BLaER1 treated with 17β-estradiol and CSF1 and Interleukin-3, amounts not matched to agents 10 nM and 100 nM (cell line): ENCODE measurements around the gene DIP2C.

Experiments used
- H3K27ac ChIP-seq, 11 experiments: shearing (Covaris generic); formaldehyde crosslinking; 2 replicates each; pipeline ENCODE4 v1.8.1; 2022
- H3K27me3 ChIP-seq, 11 experiments: shearing (Covaris generic); formaldehyde crosslinking; 2 replicates each; pipeline ENCODE4 v1.8.1; 2022
- H3K36me3 ChIP-seq, 11 experiments: shearing (Covaris generic); formaldehyde crosslinking; 2 replicates each; pipeline ENCODE4 v1.8.1; 2022
- H3K4me1 ChIP-seq, 10 experiments: shearing (Covaris generic); formaldehyde crosslinking; 2 replicates each; pipeline ENCODE4 v1.8.1; 2022
- H3K4me2 ChIP-seq, 11 experiments: shearing (Covaris generic); formaldehyde crosslinking; 2 replicates each; pipeline ENCODE4 v1.8.1; 2022
- H3K4me3 ChIP-seq, 10 experiments: shearing (Covaris generic); formaldehyde crosslinking; 2 replicates each; pipeline ENCODE4 v1.8.1; 2022
- H3K9ac ChIP-seq, 11 experiments: shearing (Covaris generic); formaldehyde crosslinking; 2 replicates each; pipeline ENCODE4 v1.8.1; 2022
- H3K9me3 ChIP-seq, 11 experiments: shearing (Covaris generic); formaldehyde crosslinking; replicated peaks in 1 of 11; 2 replicates each; pipeline ENCODE4 v1.8.1; 2022
- H4K20me1 ChIP-seq, 11 experiments: shearing (Covaris generic); formaldehyde crosslinking; 2 replicates each; pipeline ENCODE4 v1.8.1; 2022
- Cebpa-rat ChIP-seq, 11 experiments: shearing (Covaris generic); IDR thresholded peaks; 2 replicates each; pipeline ENCODE4 v1.8.1; 2022

Gene DIP2C

DNA sequence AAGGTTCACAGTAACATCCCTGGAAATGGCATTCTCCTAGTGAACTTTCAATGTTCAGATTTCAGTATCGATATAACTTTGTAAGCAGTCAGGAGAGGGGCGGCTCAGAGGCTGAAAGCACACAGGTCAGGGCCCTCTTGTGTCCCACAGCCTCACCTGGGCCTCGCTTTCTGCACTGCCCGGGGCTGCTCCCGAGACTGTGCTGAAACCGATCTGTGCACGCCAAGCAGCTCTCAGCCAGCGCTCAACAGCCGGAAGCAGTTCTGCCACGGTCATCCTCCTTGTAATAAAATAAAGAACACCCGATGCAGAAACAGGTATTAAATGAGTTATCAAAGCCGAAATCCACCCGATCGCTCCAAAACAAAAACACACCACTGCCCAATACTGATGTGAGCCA is 106.0 kb downstream of the DIP2C start:
- Histone ChIP-seq H3K9ac (no peak overlapping the region), H4K20me1 (peaks cover 0 to 87% (median 31%) of the 10 kb centered on the region in 11 experiments; a peak in 17 of 22 replicates), H3K27me3 (peaks cover 0 to 4% (median 0%) of the 10 kb centered on the region in 11 experiments; a peak in 6 of 22 replicates), H3K9me3 (peaks cover 0 to 7% (median 0%) of the 10 kb centered on the region in 11 experiments; a peak in 1 of 22 replicates), H3K4me2 (no peak overlapping the region), H3K36me3 (no peaks in the 10 kb centered on the region), H3K4me1 (peaks cover 3 to 39% (median 11%) of the 10 kb centered on the region in 10 experiments), H3K4me3 (no peak overlapping the region), H3K27ac (no peak overlapping the region)
- TF ChIP-seq Cebpa-rat (IDR thresholded peaks at IDR 0.05), result no peak

DNA sequence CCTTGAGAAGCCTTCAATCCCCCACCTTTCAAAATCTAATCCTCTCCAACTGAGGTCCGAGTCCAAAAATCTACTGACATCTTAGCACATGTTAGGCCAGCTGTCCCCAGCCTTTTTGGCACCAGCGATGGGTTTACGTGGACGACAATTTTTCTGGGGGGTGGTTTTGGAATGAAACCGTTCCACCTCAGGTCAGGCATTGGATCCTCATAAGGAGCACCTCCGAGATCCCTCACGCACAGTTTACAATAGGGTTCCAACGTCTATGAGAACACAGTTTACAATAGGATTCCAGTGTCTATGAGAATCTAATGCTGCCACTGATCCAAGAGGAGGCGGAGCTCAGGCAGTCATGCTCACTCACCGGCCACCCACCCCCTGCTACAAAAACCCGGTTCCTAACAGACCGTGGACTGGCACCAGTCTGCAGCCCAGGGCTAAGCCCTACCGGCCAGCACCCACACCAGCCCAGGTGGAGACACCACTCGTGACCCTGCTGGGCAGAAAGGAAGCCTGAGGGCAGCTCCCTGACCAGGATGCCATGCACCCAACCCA is 107.6 kb downstream of the DIP2C start:
- H3K4me1 ChIP-seq, result peaks cover 0 to 43% (median 4%) of the 10 kb centered on the region in 10 experiments; a peak in 12 of 20 replicates
- H3K4me2 ChIP-seq, result no peak overlapping the region
- no peak overlapping the region for H3K27ac ChIP-seq
- H3K27me3 ChIP-seq, result no peaks in the 10 kb centered on the region
- H3K36me3 ChIP-seq, result no peaks in the 10 kb centered on the region
- H3K4me3 ChIP-seq, result no peak overlapping the region
- H3K9ac ChIP-seq, result no peak overlapping the region
- peaks cover 0 to 83% (median 19%) of the 10 kb centered on the region in 11 experiments; a peak in 14 of 22 replicates for H4K20me1 ChIP-seq
- TF ChIP-seq Cebpa-rat (IDR thresholded peaks at IDR 0.05), result no peak
- H3K9me3 ChIP-seq, result peaks cover 0 to 7% (median 0%) of the 10 kb centered on the region in 11 experiments; a peak in 1 of 22 replicates

- H3K27ac ChIP-seq, result no peak overlapping the region
- H3K27me3 ChIP-seq, result no peaks in the 10 kb centered on the region
- no peak for TF ChIP-seq Cebpa-rat (IDR thresholded peaks at IDR 0.05)
- H3K36me3 ChIP-seq, result no peaks in the 10 kb centered on the region
- H4K20me1 ChIP-seq, result peaks cover 0 to 83% (median 13%) of the 10 kb centered on the region in 11 experiments; a peak in 11 of 22 replicates
- no peak overlapping the region for H3K9ac ChIP-seq
- peaks cover 0 to 7% (median 0%) of the 10 kb centered on the region in 11 experiments; a peak in 1 of 22 replicates for H3K9me3 ChIP-seq
- peaks cover 0 to 45% (median 11%) of the 10 kb centered on the region in 10 experiments; a peak in 13 of 20 replicates for H3K4me1 ChIP-seq
- H3K4me2 ChIP-seq, result no peak overlapping the region
- H3K4me3 ChIP-seq, result no peak overlapping the region
These were observed 108.7 kb downstream of the DIP2C start for GRCh38 chr10:580778-581177.

GRCh38 chr10:576130-576465 is 113.4 kb downstream of the DIP2C start:
- H3K4me2 ChIP-seq, result peak overlapping the region in 9 of 11 experiments; percentile 3 to 66 (median 58); a peak in 17 of 22 replicates
- peaks cover 0 to 71% (median 6%) of the 10 kb centered on the region in 11 experiments; a peak in 8 of 22 replicates for H4K20me1 ChIP-seq
- peaks cover 0 to 33% (median 17%) of the 10 kb centered on the region in 10 experiments; a peak in 13 of 20 replicates for H3K4me1 ChIP-seq
- H3K27ac ChIP-seq, result no peak overlapping the region
- peaks cover 0 to 13% (median 2%) of the 10 kb centered on the region in 11 experiments; a peak in 10 of 22 replicates for H3K9me3 ChIP-seq
- no peak for TF ChIP-seq Cebpa-rat (IDR thresholded peaks at IDR 0.05)
- no peak overlapping the region for H3K4me3 ChIP-seq
- no peaks in the 10 kb centered on the region for H3K27me3 ChIP-seq
- H3K9ac ChIP-seq, result no peak overlapping the region
- no peaks in the 10 kb centered on the region for H3K36me3 ChIP-seq

- Histone ChIP-seq H3K4me3 (no peak overlapping the region), H3K27me3 (no peaks in the 10 kb centered on the region), H3K4me2 (peak overlapping the region in 8 of 11 experiments; percentile 3 to 66 (median 58); a peak in 15 of 22 replicates), H3K27ac (no peak overlapping the region), H3K9ac (no peak overlapping the region), H4K20me1 (peaks cover 0 to 67% (median 6%) of the 10 kb centered on the region in 11 experiments; a peak in 8 of 22 replicates), H3K4me1 (peaks cover 0 to 33% (median 17%) of the 10 kb centered on the region in 10 experiments; a peak in 13 of 20 replicates), H3K9me3 (peaks cover 0 to 18% (median 8%) of the 10 kb centered on the region in 11 experiments; a peak in 20 of 22 replicates), H3K36me3 (peaks cover 0 to 4% (median 0%) of the 10 kb centered on the region in 11 experiments; a peak in 2 of 22 replicates)
- no peak for TF ChIP-seq Cebpa-rat (IDR thresholded peaks at IDR 0.05)
These were observed 113.9 kb downstream of the DIP2C start for GRCh38 chr10:575402-576129.

- Histone ChIP-seq H3K4me1 (peaks cover 0 to 29% (median 17%) of the 10 kb centered on the region in 10 experiments; a peak in 13 of 20 replicates), H3K36me3 (peaks cover 0 to 9% (median 0%) of the 10 kb centered on the region in 11 experiments; a peak in 2 of 22 replicates), H3K9ac (no peak overlapping the region), H3K4me2 (no peak overlapping the region), H3K27ac (no peak overlapping the region), H3K27me3 (no peaks in the 10 kb centered on the region), H3K4me3 (no peak overlapping the region), H3K9me3 (peaks cover 12 to 36% (median 29%) of the 10 kb centered on the region in 11 experiments), H4K20me1 (peaks cover 0 to 53% (median 6%) of the 10 kb centered on the region in 11 experiments; a peak in 9 of 22 replicates)
- no peak for TF ChIP-seq Cebpa-rat (IDR thresholded peaks at IDR 0.05)
These were observed 116.8 kb downstream of the DIP2C start for GRCh38 chr10:572696-573095.

DNA sequence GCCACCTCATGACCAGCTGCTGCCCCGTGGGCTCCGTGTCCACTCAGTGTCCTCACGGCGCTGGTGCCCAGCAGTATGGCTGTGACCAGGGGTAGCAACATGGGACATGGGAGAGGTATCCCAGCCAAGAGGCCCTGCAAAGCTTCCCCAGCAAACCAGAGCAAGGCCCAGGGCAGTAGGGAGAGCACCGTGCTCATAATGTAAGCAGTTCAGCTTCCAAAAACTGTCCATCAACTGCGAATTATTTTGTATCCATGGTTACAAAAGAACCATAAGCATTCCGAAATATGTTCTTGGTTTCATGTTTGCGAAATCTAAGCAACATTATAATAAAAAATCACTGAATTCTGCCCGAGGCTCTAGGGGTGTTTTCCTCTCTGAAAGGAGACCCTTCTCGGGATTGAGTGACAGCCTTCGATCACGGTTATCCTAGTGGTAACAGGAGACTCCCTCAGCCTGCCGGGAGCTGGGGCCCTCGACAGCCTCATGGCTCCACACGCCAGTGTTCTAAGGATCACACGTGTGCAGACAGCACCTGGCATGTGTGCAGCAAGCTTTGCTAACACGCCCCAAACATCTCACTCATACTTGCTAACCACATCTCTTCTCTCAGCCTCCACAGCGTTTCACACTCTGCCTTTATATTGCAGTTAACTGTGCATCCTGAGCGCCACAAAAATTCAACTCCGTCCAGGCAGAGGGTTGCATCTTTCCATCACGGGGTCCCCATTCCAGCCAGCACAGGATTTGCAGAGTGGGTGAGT is 117.6 kb downstream of the DIP2C start:
- no peak overlapping the region for H3K9ac ChIP-seq
- no peak overlapping the region for H3K27ac ChIP-seq
- H3K9me3 ChIP-seq, result peaks cover 12 to 39% (median 30%) of the 10 kb centered on the region in 11 experiments
- no peaks in the 10 kb centered on the region for H3K27me3 ChIP-seq
- no peak overlapping the region for H3K4me2 ChIP-seq
- H4K20me1 ChIP-seq, result peaks cover 0 to 48% (median 6%) of the 10 kb centered on the region in 11 experiments; a peak in 9 of 22 replicates
- peaks cover 0 to 23% (median 15%) of the 10 kb centered on the region in 10 experiments; a peak in 13 of 20 replicates for H3K4me1 ChIP-seq
- H3K4me3 ChIP-seq, result no peak overlapping the region
- peaks cover 0 to 9% (median 0%) of the 10 kb centered on the region in 11 experiments; a peak in 2 of 22 replicates for H3K36me3 ChIP-seq
- no peak for TF ChIP-seq Cebpa-rat (IDR thresholded peaks at IDR 0.05)

GRCh38 chr10:571166-571565 is 118.3 kb downstream of the DIP2C start:
- Histone ChIP-seq H4K20me1 (peaks cover 0 to 41% (median 5%) of the 10 kb centered on the region in 11 experiments; a peak in 9 of 22 replicates), H3K36me3 (peaks cover 0 to 9% (median 0%) of the 10 kb centered on the region in 11 experiments; a peak in 2 of 22 replicates), H3K4me2 (no peak overlapping the region), H3K4me1 (peaks cover 0 to 23% (median 8%) of the 10 kb centered on the region in 10 experiments; a peak in 13 of 20 replicates), H3K9me3 (peaks cover 12 to 46% (median 37%) of the 10 kb centered on the region in 11 experiments), H3K4me3 (no peak overlapping the region), H3K27me3 (no peaks in the 10 kb centered on the region), H3K27ac (no peak overlapping the region), H3K9ac (no peak overlapping the region)
- no peak for TF ChIP-seq Cebpa-rat (IDR thresholded peaks at IDR 0.05)
